ENCODE results near the gene ENOPH1.
"Not testable (repeated sequence)": the region's sequence is repeated elsewhere in the genome, so short reads cannot be mapped to it uniquely, and the experiment has no call there.

ENOPH1 gene

DNA sequence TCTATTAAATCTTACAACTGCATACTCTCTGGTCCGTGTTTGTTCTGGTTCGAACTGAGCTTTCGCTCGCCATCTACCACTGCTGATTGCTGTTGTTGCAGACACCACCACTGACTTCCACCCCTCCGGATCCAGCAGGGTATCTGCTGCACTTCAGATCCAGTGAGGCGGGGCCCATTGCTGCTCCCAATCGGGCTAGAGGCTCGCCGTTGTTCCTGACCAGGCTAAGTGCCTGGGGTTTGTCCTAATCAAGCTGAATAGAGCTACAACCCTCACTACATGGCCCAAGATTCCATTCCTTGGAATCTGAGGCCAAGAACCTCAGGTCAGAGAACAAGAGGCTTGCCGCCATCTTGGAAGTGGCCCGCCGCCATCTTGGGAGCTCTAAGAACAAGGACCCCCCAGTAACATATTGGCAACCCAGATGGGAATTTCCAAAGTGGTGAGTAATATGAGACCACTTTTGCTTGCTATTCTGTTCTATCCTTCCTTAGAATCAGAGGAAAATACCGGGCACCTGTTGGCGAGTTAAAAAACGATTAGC lies 43.3 kb downstream of the ENOPH1 start:
- DNase-seq: no peak

DNA sequence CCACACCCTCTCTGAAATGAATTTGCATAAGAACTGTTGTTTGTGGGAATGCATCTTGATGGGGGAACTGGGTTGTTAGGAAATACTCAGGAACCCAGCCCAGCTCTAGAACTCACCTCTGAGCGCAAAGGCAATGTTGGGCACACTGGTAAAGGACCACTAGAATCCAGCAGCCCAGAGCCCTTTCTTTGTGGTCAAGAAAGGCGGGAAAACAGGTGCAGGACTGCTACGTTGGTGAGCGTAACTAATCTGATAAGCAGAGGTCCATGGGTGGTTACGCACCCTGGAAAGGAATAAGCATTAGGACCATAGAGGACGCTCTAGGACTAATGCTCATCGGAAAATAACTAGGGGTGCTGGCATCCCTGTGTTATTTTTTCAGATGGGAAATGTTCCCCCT lies 45.5 kb downstream of the ENOPH1 start:
- not testable (repeated sequence) for DNase-seq

- DNase-seq: not testable (repeated sequence)
These were observed 47.1 kb downstream of the ENOPH1 start for GRCh38 chr4:82477469-82477868.

DNA sequence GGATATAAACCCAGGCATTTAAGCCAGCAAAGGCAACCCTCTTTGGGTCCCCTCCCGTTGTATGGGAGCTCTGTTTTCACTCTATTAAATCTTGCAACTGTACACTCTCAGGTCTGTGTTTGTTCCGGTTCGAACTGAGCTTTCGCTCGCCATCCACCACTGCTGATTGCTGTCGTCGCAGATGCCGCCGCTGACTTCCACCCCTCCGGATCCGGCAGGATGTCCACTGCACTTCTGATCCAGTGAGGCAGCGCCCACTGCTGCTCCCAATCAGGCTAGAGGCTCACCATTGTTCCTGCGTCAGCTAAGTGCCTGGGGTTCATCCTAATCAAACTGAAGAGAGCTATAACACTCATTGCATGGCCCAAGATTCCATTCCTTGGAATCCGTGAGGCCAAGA lies 49.2 kb downstream of the ENOPH1 start:
- no peak for DNase-seq

- no peak for DNase-seq
These were observed 50.5 kb downstream of the ENOPH1 start for GRCh38 chr4:82480771-82481505.

- DNase-seq: no peak
These were observed 51.1 kb downstream of the ENOPH1 start for GRCh38 chr4:82481506-82481840.

DNA sequence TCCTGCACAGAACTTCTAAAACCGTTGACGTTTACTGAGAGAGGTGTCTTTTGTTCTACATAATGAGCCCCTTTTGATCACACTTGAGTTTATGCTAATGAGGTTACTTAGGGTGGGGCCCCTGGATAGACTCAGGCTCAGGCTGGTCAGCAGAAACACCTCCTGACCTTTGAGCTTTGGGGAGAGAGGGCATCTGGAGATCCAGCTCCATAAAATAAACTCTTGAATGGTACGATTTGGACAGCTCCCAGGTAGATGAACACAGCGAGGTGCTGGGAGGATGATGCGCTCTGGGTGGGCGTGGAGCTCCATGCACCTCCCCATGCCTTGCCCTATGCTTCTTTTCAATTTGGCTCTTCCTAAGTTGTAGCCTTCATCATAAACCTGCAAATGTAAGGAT lies 52.0 kb downstream of the ENOPH1 start:
- no peak for DNase-seq

GRCh38 chr4:82484996-82485783 lies 54.8 kb downstream of the ENOPH1 start:
- DNase-seq: no peak

DNA sequence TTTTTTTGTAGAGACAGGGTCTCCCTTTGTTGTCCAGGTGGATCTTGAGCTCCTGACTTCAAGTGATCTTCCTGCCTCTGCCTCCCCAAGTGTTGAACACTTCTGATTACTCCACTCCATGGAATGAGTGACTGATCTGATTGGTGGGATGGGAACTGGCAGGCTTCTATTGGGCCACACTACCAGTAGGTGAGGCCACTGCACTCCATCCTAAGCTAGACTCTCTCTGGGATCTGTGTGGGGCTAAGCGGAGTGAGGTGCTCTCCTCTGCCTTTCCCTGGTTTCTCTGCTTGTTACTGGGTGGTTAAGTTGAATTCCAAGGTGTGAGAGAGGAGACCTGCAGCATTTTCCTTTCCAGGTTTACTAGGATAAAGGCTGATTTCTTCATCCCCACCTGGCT lies 58.7 kb downstream of the ENOPH1 start:
- DNase-seq: no peak

DNA sequence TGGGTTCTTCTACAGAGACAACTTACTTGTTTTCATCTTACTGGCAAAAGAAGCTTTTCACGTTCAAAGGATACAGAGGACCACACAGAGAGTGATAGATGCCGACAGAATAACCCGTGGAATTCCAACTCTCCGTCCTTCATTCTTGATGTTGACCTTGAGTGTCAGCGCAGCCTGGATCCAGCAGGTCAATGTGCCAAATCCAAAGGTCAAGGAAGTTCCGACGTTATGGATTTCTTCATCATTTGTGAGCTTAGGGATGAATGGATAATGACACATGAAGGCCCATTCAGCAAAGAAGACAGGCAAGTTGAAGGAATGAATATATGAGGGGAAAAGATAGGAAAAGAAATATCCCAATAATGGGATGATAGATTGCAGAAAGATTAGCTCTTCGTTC lies 59.6 kb downstream of the ENOPH1 start:
- DNase-seq: no peak

GRCh38 chr4:82491251-82491960 lies 61.0 kb downstream of the ENOPH1 start:
- DNase-seq: no peak

- no peak for DNase-seq
These were observed 63.5 kb downstream of the ENOPH1 start for GRCh38 chr4:82493721-82494425.

GRCh38 chr4:82495666-82496065 lies 65.3 kb downstream of the ENOPH1 start:
- no peak for DNase-seq

DNA sequence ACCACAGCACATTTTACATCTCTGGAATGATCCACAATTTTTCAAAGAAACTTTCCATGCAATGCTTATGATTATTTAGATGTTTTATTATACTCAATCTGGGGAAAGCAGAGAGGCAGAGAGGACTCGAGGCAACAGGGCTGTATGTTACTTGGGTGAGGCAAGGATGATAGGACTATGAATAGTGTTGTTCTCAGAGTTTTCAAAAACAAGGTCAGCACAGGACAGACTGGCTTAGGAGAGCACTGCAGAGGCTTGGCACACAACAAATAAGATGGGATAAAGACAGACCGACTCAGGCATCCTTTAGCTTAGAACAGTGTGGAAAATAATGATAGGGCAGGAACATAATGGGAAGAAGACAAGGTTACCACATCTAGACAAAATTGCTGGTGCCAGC lies 66.0 kb downstream of the ENOPH1 start:
- no peak for DNase-seq

DNA sequence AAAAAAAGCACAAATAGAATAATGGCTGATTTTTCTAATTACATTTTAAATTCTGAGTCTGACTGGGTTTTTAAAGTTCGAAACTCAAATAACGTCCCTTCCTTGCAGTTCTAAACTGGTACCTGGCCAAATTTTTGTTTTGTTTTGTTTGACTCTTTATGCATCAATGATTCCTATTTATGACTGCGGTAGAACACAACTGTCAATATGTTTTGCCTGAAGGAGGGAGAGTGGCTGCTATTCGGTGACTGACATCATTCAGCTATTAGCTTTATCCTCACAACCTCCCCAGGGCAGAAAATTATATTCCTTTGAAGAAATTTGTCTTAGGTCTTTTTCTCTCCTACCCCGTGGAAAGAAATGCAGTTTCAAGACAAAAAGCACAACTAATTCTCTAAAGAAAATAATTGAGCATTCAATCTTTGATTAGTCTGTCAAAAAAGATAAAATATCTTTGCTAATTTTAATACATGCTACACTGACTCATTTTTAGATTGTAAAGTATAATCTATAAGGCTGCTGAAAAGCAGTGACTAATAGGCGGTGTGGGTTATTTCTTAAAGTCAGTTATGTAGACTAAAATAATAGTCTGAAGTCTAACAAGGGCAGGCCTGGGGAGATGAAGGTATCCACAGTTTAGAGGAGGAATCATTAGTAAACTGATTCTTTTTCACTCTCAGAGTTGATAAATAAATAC lies 69.5 kb downstream of the ENOPH1 start:
- no peak for DNase-seq

- DNase-seq: no peak
These were observed 70.2 kb downstream of the ENOPH1 start for GRCh38 chr4:82500435-82501153.

- no peak for DNase-seq
These were observed 70.7 kb downstream of the ENOPH1 start for GRCh38 chr4:82501154-82501442.

- no peak for DNase-seq
These were observed 77.6 kb downstream of the ENOPH1 start for GRCh38 chr4:82508011-82508410.

GRCh38 chr4:82508806-82509428 lies 78.5 kb downstream of the ENOPH1 start:
- DNase-seq: no peak

GRCh38 chr4:82510216-82510615 lies 79.8 kb downstream of the ENOPH1 start:
- DNase-seq: no peak

Data from AML-193 (cell line).